H9 (cell line): Measurements from ENCODE around the gene C1orf159. TPM values are rescaled to one million over a fixed set of nuclear protein-coding genes. Genes with fewer than 3 reads are reported as not detected.

Source experiments
- DNase-seq: peaks from one replicate; pipeline ENCODE4 v3.0.0-alpha.2; 2017
- H2AFZ ChIP-seq: one replicate; pipeline ENCODE4 v1.6.1; 2013; ENCODE audit warnings: mild to moderate bottlenecking, low read length, control low read depth, moderate library complexity
- H2AK5ac ChIP-seq: 2 replicates; pipeline ENCODE4 v1.6.1; 2013; ENCODE audit warnings: low read length, control low read depth, mixed read lengths; ENCODE audit not compliant: insufficient read length
- H2BK120ac ChIP-seq: one replicate; pipeline ENCODE4 v1.6.1; 2013; ENCODE audit warnings: low read depth, mild to moderate bottlenecking, low read length, control low read depth, inconsistent platforms; ENCODE audit not compliant: poor library complexity, severe bottlenecking
- H2BK12ac ChIP-seq: 2 replicates; pipeline ENCODE4 v1.6.1; 2013; ENCODE audit warnings: low read length, control low read depth, mixed read lengths, low read depth; ENCODE audit not compliant: insufficient read length
- H2BK15ac ChIP-seq: 2 replicates; pipeline ENCODE4 v1.6.1; 2013; ENCODE audit warnings: low read depth, low read length, control low read depth
- H2BK20ac ChIP-seq: one replicate; pipeline ENCODE4 v1.6.1; 2013; ENCODE audit warnings: low read depth, mild to moderate bottlenecking, low read length, control low read depth, inconsistent platforms; ENCODE audit not compliant: poor library complexity, severe bottlenecking
- H2BK5ac ChIP-seq: 2 replicates; pipeline ENCODE4 v1.6.1; 2013; ENCODE audit warnings: low read length, control low read depth, mixed read lengths; ENCODE audit not compliant: insufficient read length
- H3K14ac ChIP-seq: 2 replicates; pipeline ENCODE4 v1.6.1; 2013; ENCODE audit warnings: low read length, control low read depth; ENCODE audit not compliant: insufficient read depth
- H3K18ac ChIP-seq: 2 replicates; pipeline ENCODE4 v1.6.1; 2013; ENCODE audit warnings: low read depth, mild to moderate bottlenecking, mixed read lengths, low read length, control low read depth; ENCODE audit not compliant: insufficient read length
- H3K23ac ChIP-seq: 2 replicates; pipeline ENCODE4 v1.6.1; 2013; ENCODE audit warnings: low read length, control low read depth, mixed read lengths, low read depth; ENCODE audit not compliant: insufficient read length
- H3K23me2 ChIP-seq: 2 replicates; pipeline ENCODE4 v1.6.1; 2013; ENCODE audit warnings: low read depth, mild to moderate bottlenecking, mixed read lengths, low read length, control low read depth; ENCODE audit not compliant: insufficient read length, poor library complexity, severe bottlenecking
- H3K27ac ChIP-seq: 2 replicates; pipeline ENCODE4 v1.5.1; 2013; ENCODE audit warnings: low read length, control low read depth, mixed read lengths, low read depth; ENCODE audit not compliant: insufficient read length
- H3K27me3 ChIP-seq: 2 replicates; pipeline ENCODE4 v1.6.1; 2013; ENCODE audit warnings: low read length, control low read depth, inconsistent platforms; ENCODE audit not compliant: insufficient read depth
- H3K4ac ChIP-seq: 2 replicates; pipeline ENCODE4 v1.6.1; 2013; ENCODE audit warnings: low read depth, mild to moderate bottlenecking, control low read depth, inconsistent platforms, low read length, moderate library complexity
- H3K4me1 ChIP-seq: 2 replicates; pipeline ENCODE4 v1.6.1; 2013; ENCODE audit warnings: low read length, control low read depth, inconsistent platforms; ENCODE audit not compliant: insufficient read depth
- H3K4me2 ChIP-seq: 2 replicates; pipeline ENCODE4 v1.6.1; 2013; ENCODE audit warnings: low read length, control low read depth, mixed read lengths; ENCODE audit not compliant: insufficient read length, insufficient read depth
- H3K56ac ChIP-seq: 2 replicates; pipeline ENCODE4 v1.6.1; 2013; ENCODE audit warnings: low read depth, mild to moderate bottlenecking, mixed read lengths, low read length, control low read depth; ENCODE audit not compliant: insufficient read length
- H3K79me1 ChIP-seq: 2 replicates; pipeline ENCODE4 v1.6.1; 2013; ENCODE audit warnings: low read depth, mild to moderate bottlenecking, moderate library complexity, low read length, control low read depth, inconsistent platforms; ENCODE audit not compliant: insufficient read depth, poor library complexity, severe bottlenecking
- H3K79me2 ChIP-seq: 2 replicates; pipeline ENCODE4 v1.6.1; 2013; ENCODE audit warnings: low read length, control low read depth, inconsistent platforms; ENCODE audit not compliant: insufficient read depth
- H3K9ac ChIP-seq: 2 replicates; pipeline ENCODE4 v1.6.1; 2013; ENCODE audit warnings: low read length, control low read depth, mixed read lengths; ENCODE audit not compliant: insufficient read length; ENCODE audit errors: extremely low read depth
- H3K9me3 ChIP-seq: one replicate; pipeline ENCODE4 v1.6.1; 2013; ENCODE audit warnings: low read depth, low read length, inconsistent platforms; ENCODE audit not compliant: control insufficient read depth
- H3T11ph ChIP-seq: one replicate; pipeline ENCODE4 v1.6.1; 2013; ENCODE audit warnings: mild to moderate bottlenecking, low read length, control low read depth, inconsistent platforms
- H4K20me1 ChIP-seq: one replicate; pipeline ENCODE4 v1.6.1; 2013; ENCODE audit not compliant: control insufficient read depth, insufficient read length, insufficient read depth
- H4K5ac ChIP-seq: 2 replicates; pipeline ENCODE4 v1.6.1; 2013; ENCODE audit warnings: low read depth, mild to moderate bottlenecking, mixed read lengths, low read length, control low read depth; ENCODE audit not compliant: insufficient read length
- H4K8ac ChIP-seq: replicated peaks from 2 replicates; pipeline ENCODE4 v1.6.1; 2013; ENCODE audit warnings: low read length, control low read depth, mixed read lengths, low read depth; ENCODE audit not compliant: insufficient read length
- H4K91ac ChIP-seq: 2 replicates; pipeline ENCODE4 v1.6.1; 2013; ENCODE audit warnings: low read depth, mild to moderate bottlenecking, moderate library complexity, mixed read lengths, low read length, control low read depth; ENCODE audit not compliant: insufficient read length
- H3K27ac Mint-ChIP-seq, 3 experiments: 2 replicates in 2 of 3; 3 replicates in 1 of 3; pipeline ENCODE4 v1.8.0; 2020 to 2021; ENCODE audit warnings: mixed read lengths in 3 of 3, mild to moderate bottlenecking in 1 of 3, moderate library complexity in 1 of 3
- H3K27me3 Mint-ChIP-seq: 2 replicates; pipeline ENCODE4 v1.8.0; 2021; ENCODE audit warnings: low read depth, mild to moderate bottlenecking, moderate library complexity, mixed read lengths
- H3K36me3 Mint-ChIP-seq, 3 experiments: 2 replicates in 2 of 3; 3 replicates in 1 of 3; pipeline ENCODE4 v1.8.0; 2020 to 2021; ENCODE audit warnings: low read depth in 3 of 3, mixed read lengths in 3 of 3; ENCODE audit not compliant: insufficient read depth in 1 of 3
- H3K4me1 Mint-ChIP-seq, 2 experiments: 2 replicates each; pipeline ENCODE4 v1.8.0; 2020; ENCODE audit warnings: mixed read lengths in 2 of 2
- H3K4me3 Mint-ChIP-seq, 2 experiments: 2 replicates in 1 of 2; 3 replicates in 1 of 2; pipeline ENCODE4 v1.8.0; 2020 to 2021; ENCODE audit warnings: mild to moderate bottlenecking in 2 of 2, mixed read lengths in 2 of 2, moderate library complexity in 1 of 2
- H3K9me3 Mint-ChIP-seq, 2 experiments: 2 replicates in 1 of 2; 3 replicates in 1 of 2; pipeline ENCODE4 v1.8.0; 2020; ENCODE audit warnings: mild to moderate bottlenecking in 2 of 2, mixed read lengths in 2 of 2, moderate library complexity in 1 of 2
- WGBS: extraction: QIAGEN DNeasy Blood & Tissue Kit; methylation state at CpG from one replicate; pipeline ENCODE4 v1.1.7; 2013; ENCODE audit warnings: missing lambda C conversion rate, low lambda C conversion rate, mixed read lengths; ENCODE audit not compliant: insufficient read length; ENCODE audit errors: extremely low coverage; 5-methylcytosine and 5-hydroxymethylcytosine counted together
- total RNA-seq: library from RNA; stranded (reverse); gene quantifications from 2 replicates; pipeline ENCODE4 v1.2.1, GENCODE V29; 2021
- TF ChIP-seq, protein P1 (sequence below): fragments of 200-600 bp; sonication (generic); conservative IDR thresholded peaks from 3 replicates; pipeline ENCODE4 v1.8.0; 2021; ENCODE audit warnings: antibody characterized with exemption, mild to moderate bottlenecking

Gene C1orf159
- total RNA-seq, 1 experiment from 2014 or later, result 12.3 TPM

DNA sequence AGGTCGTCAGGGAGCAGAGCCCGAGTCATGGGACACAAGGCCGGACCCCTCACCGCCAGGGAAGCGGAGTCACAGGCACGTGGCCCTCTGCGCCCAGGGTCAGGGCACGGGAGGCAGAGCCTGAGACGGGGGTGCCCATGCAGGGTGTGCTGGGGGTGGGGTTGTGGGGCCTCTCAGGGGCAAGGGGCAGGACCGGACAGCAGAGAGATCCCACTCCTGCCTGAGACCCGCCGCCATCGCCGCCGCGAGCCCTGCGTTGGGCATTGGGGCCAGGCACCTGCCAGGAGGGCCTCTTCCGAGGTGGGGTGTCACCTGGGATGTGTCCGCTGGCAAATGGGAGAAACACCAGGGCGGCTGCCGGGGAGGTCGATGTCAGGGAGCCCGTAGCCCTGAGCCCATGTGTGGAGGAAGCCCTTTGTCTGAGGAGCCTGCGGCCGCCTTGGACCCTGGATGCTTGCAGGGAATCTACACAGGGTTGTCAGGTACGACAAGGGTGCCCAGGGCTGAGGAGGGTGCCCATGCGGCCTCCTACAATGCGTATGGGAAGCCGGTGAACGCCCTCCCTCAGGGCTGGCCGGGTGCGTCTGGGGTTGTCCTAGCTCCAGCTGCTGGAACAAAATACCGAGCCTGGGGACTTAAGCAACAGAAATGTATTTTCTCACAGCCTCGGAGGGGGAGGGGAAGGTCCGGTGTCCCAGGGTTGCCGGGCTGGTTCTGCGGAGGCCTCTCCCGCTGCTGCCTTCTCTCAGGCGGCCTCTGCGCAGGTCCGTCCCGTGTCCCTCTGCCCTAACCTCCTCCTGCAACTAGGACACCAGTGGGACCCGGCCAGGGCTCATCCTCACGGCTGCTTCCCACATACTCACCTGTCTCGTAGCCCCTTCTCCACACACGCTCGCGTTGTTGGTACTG, 16.4 kb upstream of the C1orf159 start:
- H2BK15ac ChIP-seq, result no peak overlapping the region
- no peak overlapping the region for H2BK5ac ChIP-seq
- TF ChIP-seq, protein P1, sequence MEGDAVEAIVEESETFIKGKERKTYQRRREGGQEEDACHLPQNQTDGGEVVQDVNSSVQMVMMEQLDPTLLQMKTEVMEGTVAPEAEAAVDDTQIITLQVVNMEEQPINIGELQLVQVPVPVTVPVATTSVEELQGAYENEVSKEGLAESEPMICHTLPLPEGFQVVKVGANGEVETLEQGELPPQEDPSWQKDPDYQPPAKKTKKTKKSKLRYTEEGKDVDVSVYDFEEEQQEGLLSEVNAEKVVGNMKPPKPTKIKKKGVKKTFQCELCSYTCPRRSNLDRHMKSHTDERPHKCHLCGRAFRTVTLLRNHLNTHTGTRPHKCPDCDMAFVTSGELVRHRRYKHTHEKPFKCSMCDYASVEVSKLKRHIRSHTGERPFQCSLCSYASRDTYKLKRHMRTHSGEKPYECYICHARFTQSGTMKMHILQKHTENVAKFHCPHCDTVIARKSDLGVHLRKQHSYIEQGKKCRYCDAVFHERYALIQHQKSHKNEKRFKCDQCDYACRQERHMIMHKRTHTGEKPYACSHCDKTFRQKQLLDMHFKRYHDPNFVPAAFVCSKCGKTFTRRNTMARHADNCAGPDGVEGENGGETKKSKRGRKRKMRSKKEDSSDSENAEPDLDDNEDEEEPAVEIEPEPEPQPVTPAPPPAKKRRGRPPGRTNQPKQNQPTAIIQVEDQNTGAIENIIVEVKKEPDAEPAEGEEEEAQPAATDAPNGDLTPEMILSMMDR, result no peak
- no peaks in the 10 kb centered on the region for H3K79me2 ChIP-seq
- no peaks in the 10 kb centered on the region for H3K36me3 Mint-ChIP-seq
- no peaks in the 10 kb centered on the region for H4K20me1 ChIP-seq
- no peaks in the 10 kb centered on the region for H3K4me1 ChIP-seq
- WGBS, result no CpG with 5 or more reads among the region's 48 CpGs
- H3K18ac ChIP-seq, result no peak overlapping the region
- no peak overlapping the region for H3K4ac ChIP-seq
- no peaks in the 10 kb centered on the region for H3K79me1 ChIP-seq
- H3K27me3 ChIP-seq, result no peaks in the 10 kb centered on the region
- no peak overlapping the region for H3T11ph ChIP-seq
- H2AFZ ChIP-seq, result no peak overlapping the region
- H3K14ac ChIP-seq, result no peak overlapping the region; the same call in 1 of the 2 replicates
- no peak overlapping the region for H3K56ac ChIP-seq
- H3K27ac ChIP-seq, result no peak overlapping the region
- no peaks in the 10 kb centered on the region for H3K9me3 ChIP-seq
- no peak overlapping the region; a peak in 1 of 5 replicates for H3K4me3 Mint-ChIP-seq
- no peak overlapping the region for H3K4me2 ChIP-seq
- peaks cover 5 to 11% of the 10 kb centered on the region in 2 experiments; a peak in 3 of 4 replicates for H3K4me1 Mint-ChIP-seq
- H3K23me2 ChIP-seq, result no peaks in the 10 kb centered on the region
- no peaks in the 10 kb centered on the region; a peak in 2 of 5 replicates for H3K9me3 Mint-ChIP-seq
- DNase-seq, result no peak
- no peak overlapping the region for H3K27ac Mint-ChIP-seq
- no peak overlapping the region for H3K23ac ChIP-seq
- no peak overlapping the region for H4K91ac ChIP-seq
- H2AK5ac ChIP-seq, result no peak overlapping the region
- H3K27me3 Mint-ChIP-seq, result peaks cover 17% of the 10 kb centered on the region
- no peak overlapping the region for H2BK12ac ChIP-seq
- no peak overlapping the region for H4K8ac ChIP-seq
- no peak overlapping the region for H3K9ac ChIP-seq
- H4K5ac ChIP-seq, result no peak overlapping the region
- no peak overlapping the region for H2BK120ac ChIP-seq
- no peak overlapping the region for H2BK20ac ChIP-seq
